Activated CD4-positive, alpha-beta T cell treated with anti-CD3 and anti-CD28 coated beads, Interleukin-2, amount 50 U/mL, for 48 hours (primary cell): Measurements from ENCODE around the gene SLC37A3.

Source experiments
- DNase-seq, 2 experiments: peaks; one replicate each; pipeline ENCODE4 v3.0.0-alpha.2; 2020

The SLC37A3 gene

GRCh38 chr7:140400381-140400780 is 2.1 kb upstream of the SLC37A3 start:
- no peak for DNase-seq

DNA sequence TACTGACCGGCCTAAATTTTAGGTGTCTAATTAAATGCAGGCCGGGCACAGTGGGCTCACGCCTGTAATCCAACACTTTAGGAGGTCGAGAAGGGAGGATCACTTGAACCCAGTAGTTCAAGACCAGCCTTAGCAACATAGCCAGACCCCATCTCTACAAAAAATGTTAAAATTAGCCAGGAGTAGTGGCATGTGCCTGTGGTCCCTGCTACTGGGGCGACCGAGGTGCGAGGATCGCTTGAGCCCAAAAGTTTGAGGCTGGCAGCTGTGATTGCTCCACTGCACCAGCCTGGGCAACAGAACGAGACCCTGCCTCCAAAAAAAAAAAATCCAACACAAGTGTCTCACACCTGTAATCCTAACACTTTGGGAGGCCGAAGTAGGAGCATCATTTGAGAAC is 491 bp upstream of the SLC37A3 start:
- DNase-seq: no peak

DNA sequence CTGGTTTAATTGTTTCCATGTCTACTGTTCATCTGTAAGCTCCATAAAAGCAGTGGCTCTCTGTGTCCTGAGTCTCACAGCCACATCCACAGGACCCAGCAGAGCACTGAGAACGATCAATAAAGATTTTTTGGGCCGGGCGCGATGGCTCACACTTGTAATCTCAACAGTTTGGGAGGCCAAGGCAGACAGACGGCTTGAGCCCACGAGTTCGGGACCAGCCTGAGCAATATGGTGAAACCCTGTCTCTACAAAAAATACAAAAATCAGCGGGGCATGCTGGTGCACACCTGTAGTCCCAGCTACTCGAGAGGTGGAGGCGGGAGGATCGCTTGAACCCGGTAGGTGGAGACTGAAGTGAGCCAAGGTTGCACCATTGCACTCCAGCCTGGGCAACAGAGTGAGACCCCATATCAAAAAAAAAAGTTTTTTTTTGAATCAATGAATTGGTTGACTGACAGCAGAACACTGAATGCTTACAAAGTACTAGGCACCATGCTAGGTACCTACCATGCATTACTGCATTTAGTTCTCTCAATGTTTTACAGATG is 4.5 kb downstream of the SLC37A3 start:
- no peak for DNase-seq

GRCh38 chr7:140391634-140392033 is 6.7 kb downstream of the SLC37A3 start:
- no peak for DNase-seq

DNA sequence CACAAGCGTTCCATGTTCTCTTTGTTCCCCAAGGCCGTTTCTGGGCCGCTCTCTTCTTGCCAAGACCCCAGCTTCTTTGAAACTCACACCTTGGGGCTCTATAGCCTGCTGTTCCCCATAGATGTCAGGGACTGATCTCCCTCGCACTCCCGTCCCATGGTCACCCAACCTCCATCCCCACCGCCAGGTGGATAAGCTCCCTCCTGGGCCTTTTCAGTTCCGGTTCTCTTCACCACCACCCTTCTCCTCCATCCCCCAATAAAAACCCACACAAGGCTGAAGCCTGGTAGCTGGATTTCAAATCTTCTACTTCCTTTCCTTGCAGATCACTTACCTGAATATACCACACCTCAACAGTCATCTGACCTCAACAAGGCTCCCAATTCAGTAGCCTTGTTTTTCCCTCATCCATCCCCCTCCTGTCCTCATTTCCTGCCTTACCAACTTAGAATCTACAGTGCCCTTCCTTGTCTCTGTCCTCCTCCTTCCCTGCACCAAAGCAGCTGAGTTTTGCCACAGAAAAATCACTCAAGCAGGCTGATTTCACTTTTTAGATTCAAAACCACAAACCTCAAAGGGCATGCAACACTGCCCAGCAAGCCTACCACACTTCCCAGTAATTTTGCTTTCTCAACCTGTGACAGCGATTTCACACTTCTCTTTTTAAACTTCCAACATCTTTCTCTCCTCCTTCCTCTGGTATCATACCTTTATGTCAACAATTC is 7.7 kb downstream of the SLC37A3 start:
- peak in 1 of 2 experiments; percentile 47 for DNase-seq

DNA sequence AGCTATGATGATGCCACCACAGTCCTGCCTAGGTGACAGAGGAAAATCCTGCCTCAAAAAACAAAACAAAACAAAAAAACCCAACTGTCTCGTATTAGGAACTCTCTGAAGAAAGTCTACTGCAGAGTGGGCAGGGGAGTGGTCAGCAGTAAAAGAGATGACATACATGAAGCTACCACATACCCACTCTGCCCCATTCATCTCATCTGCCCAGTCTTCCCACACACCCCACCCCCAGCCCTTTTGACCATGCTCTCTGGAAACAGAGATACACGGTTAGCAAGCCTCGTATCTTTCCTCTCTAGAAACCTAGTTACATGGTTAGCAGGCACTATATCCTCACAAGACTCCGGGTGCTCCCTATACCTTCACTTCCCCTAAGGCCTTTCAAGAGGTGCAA is 8.3 kb downstream of the SLC37A3 start:
- peak in 1 of 2 experiments; percentile 45 for DNase-seq

DNA sequence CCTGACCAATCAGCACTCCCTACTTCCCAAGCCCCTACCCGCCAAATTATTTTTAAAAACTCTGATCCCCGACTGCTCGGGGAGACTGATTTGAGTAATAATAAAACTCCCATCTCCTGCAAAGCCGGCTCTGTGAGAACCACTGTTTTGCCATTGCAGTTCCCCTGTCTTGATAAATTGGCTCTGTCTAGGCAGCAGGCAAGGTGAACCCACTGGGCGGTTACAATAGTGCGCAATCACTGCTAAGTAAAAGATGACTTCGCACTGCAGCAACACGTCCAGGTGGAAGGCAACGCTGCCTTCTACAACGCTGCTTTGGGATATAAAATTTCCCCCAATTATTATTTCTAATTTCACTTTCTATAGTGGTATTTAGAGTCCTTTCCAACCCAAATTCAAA is 8.9 kb downstream of the SLC37A3 start:
- no peak for DNase-seq

GRCh38 chr7:140384894-140385545 is 13.3 kb downstream of the SLC37A3 start:
- DNase-seq: no peak

GRCh38 chr7:140383954-140384713 is 14.2 kb downstream of the SLC37A3 start:
- DNase-seq: no peak

- DNase-seq: no peak
Observed at GRCh38 chr7:140375892-140376730, 22.2 kb downstream of the SLC37A3 start.

DNA sequence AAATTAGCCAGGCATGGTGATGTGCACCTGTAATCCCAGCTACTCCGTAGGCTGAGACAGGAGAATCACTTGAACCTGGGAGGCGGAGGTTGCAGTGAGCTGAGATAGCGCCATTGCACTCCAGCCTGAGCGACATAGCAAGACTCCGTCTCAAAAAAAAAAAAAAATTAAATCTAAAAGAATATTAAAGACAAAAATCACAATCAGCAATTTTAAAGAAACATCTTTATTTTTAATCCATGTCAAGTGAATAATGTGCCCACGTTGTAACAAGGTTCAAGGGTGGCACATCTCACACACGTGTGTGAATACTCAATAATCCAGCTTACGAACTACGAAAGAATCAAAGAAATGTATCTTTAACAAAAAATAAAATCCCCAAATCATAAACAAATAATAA is 23.0 kb downstream of the SLC37A3 start:
- no peak for DNase-seq

- DNase-seq: no peak
Observed at GRCh38 chr7:140369294-140369693, 29.0 kb downstream of the SLC37A3 start.

DNA sequence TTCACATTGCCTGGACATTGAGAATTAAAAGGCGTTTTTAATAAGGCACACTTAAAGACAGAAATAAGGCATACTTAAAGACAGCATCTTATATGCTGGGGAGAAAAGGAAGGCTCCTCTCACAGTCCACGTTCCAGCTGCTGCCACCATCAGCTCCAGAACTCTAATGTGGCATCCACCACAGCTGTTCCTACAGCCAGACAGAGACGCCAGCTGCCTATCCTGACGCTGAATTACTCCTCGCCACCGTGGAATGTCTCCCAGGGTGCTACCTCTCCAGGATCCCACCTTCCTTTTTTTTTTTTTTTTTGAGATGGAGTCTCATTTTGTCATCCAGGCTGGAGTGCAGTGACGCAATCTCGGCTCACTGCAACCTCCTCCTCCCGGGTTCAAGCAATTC is 30.8 kb downstream of the SLC37A3 start:
- no peak for DNase-seq

DNA sequence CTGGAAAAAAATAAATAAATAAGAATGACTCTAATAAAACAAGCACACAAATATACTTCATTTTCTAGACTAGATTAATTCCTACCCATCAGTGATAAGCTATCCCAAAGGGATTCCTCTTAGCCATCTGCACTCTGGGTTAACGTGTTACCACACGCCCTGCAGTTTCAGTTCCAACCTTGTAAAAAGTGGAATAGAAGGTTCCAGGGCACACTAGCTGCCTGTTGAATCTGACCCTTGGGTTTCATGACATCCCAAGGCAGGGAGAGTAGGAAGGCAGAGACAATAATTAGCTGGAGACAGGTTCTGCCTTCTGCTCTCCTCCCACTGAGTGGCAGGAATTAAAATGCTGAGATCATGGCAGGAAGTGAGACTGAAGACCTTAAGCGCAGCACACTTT is 33.5 kb downstream of the SLC37A3 start:
- no peak for DNase-seq

DNA sequence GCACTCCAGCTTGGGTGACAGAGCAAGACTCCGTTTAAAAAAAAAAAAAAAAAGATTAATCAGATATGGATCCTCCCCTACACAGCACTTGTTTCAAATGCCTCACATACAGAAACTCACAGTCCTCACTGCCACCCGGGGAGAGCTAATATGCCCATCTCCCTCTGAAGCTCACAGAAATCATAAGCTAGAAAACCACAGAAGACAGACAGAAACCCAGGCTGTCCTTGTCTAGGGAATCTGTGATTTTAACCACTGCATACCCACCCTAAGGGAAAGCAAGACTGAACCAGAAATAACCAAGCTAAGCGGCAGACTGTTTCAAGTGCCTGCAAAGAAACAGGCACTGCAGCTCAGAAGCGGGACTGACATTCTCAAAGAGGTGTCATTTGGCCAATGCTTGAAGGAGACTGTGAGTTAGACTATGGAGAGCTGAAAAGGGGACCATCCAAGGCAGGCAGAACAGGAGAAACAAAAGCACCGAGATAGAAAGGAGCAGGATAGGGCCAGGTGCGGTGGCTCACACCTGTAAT is 37.6 kb downstream of the SLC37A3 start:
- peak; percentile 22 to 44 for DNase-seq

GRCh38 chr7:140358412-140359051 is 39.8 kb downstream of the SLC37A3 start:
- peak; percentile 39 to 52 for DNase-seq

DNA sequence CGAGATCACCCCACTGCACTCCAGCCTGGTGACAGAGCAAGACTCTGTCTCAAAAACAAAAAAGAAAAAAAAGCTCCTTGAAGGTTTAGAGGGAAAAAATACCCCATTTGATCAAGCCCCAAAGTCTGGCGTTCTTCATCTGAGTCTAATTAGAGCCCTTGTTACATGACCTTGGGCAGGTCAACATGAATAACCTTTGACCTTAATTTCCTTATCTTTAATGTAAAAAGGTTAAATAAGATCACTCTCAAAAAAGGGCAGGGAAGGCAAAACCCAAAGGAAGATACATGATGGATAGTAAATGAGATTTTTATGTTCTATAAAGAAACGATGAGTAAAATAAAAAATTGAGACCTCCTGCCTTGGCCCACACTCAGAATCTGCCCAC is 40.3 kb downstream of the SLC37A3 start:
- DNase-seq: no peak

DNA sequence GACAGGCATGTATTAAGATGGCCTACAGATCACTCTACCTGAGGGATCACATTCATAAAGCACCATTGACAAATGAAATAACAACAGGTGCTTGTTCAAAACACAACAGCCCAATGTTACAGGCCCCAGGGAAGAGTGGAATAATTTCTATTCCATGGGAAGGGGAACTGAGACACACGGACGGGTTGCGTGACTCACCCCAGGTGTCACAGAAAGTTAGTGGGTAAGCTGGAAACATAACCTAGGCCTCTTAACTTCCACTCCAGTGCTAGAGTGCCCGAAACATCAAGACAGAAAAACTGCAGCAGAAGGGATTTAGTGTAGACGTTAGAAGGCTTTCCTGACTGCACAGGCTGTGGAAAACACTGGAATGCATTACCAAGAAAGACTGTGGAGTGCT is 48.3 kb downstream of the SLC37A3 start:
- no peak for DNase-seq

- DNase-seq: no peak
Observed at GRCh38 chr7:140349144-140349771, 49.1 kb downstream of the SLC37A3 start.

DNA sequence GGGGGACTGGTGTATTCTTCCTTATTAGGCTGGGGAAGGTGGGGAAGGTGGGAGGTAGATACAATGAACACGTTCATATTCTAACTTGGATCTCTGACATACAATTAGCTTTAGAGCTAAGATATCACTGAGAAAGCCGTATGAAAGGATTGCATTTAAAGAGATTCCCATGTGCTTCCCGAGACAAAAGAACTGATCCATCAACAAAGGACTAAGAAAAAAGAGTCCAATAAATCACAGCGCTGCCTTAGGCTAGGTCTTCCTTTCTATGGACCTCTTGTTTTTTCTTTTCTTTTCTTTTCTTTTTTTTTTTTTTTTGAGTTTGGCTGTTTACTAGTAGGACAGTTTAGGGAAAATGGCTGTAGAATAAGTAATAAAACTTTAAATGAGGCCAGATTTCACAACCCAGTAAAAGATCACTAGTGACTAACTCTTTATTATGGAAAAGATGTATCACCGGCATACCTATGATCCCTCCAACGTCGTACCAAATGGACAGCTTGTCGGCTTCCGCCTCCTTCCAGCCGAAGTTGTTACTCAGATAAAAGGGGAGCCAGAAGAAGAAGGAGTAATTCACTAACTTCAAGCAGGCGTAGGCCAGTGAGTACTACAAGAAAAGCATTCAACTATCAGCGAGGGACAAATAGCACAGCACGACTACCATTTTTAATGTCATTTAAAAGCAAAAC is 50.0 kb downstream of the SLC37A3 start:
- no peak for DNase-seq

DNA sequence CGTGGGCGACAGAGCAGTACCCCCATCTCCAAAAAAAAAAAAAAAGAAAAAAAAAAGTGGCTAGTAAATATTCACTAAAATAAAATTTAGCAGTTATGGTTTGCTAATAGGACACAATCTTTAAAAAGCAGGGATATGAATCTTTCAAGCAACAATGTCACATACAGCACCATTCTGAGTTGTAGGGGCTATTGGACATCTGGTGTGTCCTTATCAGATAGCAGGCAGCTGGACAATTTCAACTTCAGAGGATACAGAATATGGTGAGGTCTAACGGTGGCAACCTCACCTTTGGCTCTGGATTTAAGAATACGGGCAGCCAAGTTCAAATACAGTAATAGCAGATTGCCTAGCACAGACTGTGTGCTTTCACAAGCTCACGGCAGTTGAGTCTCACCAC is 51.1 kb downstream of the SLC37A3 start:
- no peak for DNase-seq
